ENCODE measurements around the gene LAGE3. TPM values are rescaled to one million over a fixed set of nuclear protein-coding genes. Genes with fewer than 3 reads are reported as not detected.

LAGE3 gene
- total and polyA plus RNA-seq, 10 of the 15 experiments (the other 5 are each of a cell fraction or from before 2014, with no cell fraction given): 5.3 to 63.7 (median 19.7) TPM

- DNase-seq (ENCODE audit: low read depth, low spot score) (no peak), ATAC-seq (no peak), FAIRE-seq (no peak)
- Histone ChIP-seq H3K9me3 (replicated peaks; ENCODE audit: control insufficient read depth, insufficient read depth, low read length) (no peaks in the 10 kb centered on the region; the same call in 2 of the 3 replicates), H3K4me3 (no peak overlapping the region), H3K4me2 (ENCODE audit: control insufficient read depth, insufficient read depth) (no peak overlapping the region), H3K4me1 (ENCODE audit: control insufficient read depth, insufficient read depth, low read length) (peaks cover 7% of the 10 kb centered on the region), H4K20me1 (ENCODE audit: control insufficient read depth, insufficient read depth) (no peaks in the 10 kb centered on the region), H2AFZ (ENCODE audit: control insufficient read depth, low read depth, low read length) (no peak overlapping the region), H3K79me2 (ENCODE audit: control insufficient read depth, insufficient read depth, low read length) (peaks cover 1% of the 10 kb centered on the region; the same call in 1 of the 2 replicates), H3K9ac (ENCODE audit: control insufficient read depth, insufficient read depth, low read length) (no peak overlapping the region), H3K27ac (ENCODE audit: control insufficient read depth, insufficient read depth) (no peak overlapping the region), H3K27me3 (replicated peaks in 1 of 2; ENCODE audit: control insufficient read depth in 2 of 2, insufficient read depth in 2 of 2, low read length in 1 of 2) (no peaks in the 10 kb centered on the region), H3K36me3 (ENCODE audit: control insufficient read depth in 2 of 2, insufficient read depth in 2 of 2, low read length in 1 of 2) (no peaks in the 10 kb centered on the region)
- 21% methylated on average over 3 of the region's 3 CpGs for WGBS (ENCODE audit: insufficient coverage, insufficient replicate concordance, low lambda C conversion rate, missing lambda C conversion rate)
- ChIA-PET SMC1A (ENCODE audit: uncharacterized antibody, unreplicated experiment) (no interaction called here), CTCF (no interaction called here), POLR2A (interaction anchor here (0.6 to 0.7 kb wide), 2 partner anchors 54 to 91 kb away, joined by 3 to 11 read pairs; no protein-coding TSS in a partner anchor), RAD21 (ENCODE audit: unreplicated experiment) (no interaction called here)
- BruUV-seq (replicated peaks): no TSS peak
- in situ Hi-C loops (cut with MboI) (no loop called here), intact Hi-C loops (cut with micrococcal nuclease; ENCODE audit: unreplicated experiment) (no loop called here)
- TF ChIP-seq PAX5 (IDR thresholded peaks at IDR 0.05; ENCODE audit: borderline replicate concordance, low read depth, low read length) (no peak), PKNOX1 (IDR thresholded peaks at IDR 0.05) (no peak), POU2F2 (IDR thresholded peaks at IDR 0.05; ENCODE audit: borderline replicate concordance, low read depth, low read length) (no peak), RBBP5 (conservative IDR thresholded peaks at IDR 0.05) (no peak), ZZZ3 (IDR thresholded peaks at IDR 0.05; ENCODE audit: control insufficient read depth, insufficient read length, low read depth) (no peak), CBFB (IDR thresholded peaks at IDR 0.05; ENCODE audit: low read depth) (no peak), REST (IDR thresholded peaks at IDR 0.05; ENCODE audit: low read depth, low read length) (no peak)
Observed at GRCh38 chrX:154494715-154495114, 15.6 kb upstream of the LAGE3 start.

Data from GM12878 (cell line).